ENCODE results near the gene PRIMA1. TPM values are rescaled to one million over a fixed set of nuclear protein-coding genes. Genes with fewer than 3 reads are reported as not detected.

The PRIMA1 gene
- total RNA-seq, 2 experiments from 2014 or later: not detected

DNA sequence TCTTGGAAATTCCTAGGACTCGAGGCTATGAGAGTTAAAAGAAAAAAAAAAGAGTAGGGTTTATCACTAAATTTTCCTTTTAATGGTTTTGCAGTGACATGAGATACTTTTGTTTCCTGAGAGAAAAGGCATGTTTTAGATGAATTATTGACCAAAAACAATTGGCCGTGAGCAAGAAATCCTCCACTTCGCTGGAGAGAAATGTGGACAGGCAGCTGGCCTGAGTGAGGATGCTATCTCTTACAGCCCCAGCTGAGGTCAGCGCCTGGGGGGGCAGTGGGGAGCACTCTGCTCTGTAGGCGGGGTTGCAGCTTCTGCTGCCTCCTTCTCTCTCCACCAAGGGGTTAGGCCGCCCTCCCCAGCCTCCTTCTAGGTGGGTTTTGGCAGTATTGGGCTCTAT, 54.7 kb downstream of the PRIMA1 start:
- intact Hi-C loops (cut with micrococcal nuclease): no loop called here
- POLR2A ChIA-PET: no interaction called here
- no peak overlapping the region for H3K4me3 Mint-ChIP-seq
- H3K4me1 Mint-ChIP-seq (ENCODE audit: low read depth): no peaks in the 10 kb centered on the region
- ATAC-seq (no peak), DNase-seq (no peak)
- H3K36me3 Mint-ChIP-seq (ENCODE audit: low read depth): no peaks in the 10 kb centered on the region
- CTCF ChIA-PET: no interaction called here
- no peak overlapping the region for H3K27ac Mint-ChIP-seq
- H3K27me3 Mint-ChIP-seq: no peaks in the 10 kb centered on the region
- H3K9me3 Mint-ChIP-seq: no peaks in the 10 kb centered on the region
- TF ChIP-seq, protein P1, sequence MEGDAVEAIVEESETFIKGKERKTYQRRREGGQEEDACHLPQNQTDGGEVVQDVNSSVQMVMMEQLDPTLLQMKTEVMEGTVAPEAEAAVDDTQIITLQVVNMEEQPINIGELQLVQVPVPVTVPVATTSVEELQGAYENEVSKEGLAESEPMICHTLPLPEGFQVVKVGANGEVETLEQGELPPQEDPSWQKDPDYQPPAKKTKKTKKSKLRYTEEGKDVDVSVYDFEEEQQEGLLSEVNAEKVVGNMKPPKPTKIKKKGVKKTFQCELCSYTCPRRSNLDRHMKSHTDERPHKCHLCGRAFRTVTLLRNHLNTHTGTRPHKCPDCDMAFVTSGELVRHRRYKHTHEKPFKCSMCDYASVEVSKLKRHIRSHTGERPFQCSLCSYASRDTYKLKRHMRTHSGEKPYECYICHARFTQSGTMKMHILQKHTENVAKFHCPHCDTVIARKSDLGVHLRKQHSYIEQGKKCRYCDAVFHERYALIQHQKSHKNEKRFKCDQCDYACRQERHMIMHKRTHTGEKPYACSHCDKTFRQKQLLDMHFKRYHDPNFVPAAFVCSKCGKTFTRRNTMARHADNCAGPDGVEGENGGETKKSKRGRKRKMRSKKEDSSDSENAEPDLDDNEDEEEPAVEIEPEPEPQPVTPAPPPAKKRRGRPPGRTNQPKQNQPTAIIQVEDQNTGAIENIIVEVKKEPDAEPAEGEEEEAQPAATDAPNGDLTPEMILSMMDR (IDR thresholded peaks at IDR 0.05): no peak

DNA sequence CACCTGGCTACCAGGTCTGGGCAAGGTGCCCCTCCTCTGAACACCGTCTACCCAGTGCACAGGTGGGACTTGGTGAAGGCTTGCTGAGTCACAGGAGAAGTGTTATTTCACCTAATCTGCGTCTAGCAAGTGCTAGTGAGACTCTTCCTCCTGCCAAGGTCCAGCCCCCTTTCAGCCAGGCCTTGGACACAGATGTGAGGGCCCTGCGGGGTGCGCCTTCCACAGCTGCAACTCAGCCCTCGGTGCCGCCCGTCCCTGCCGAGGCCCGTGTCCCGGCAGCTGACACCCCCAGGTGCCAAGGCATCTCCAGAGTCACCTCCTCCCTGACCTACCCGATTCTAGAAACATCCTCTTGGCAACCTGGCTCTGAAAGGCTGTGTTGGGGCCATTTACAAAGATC, 55.1 kb downstream of the PRIMA1 start:
- Mint-ChIP-seq H3K27ac (no peak overlapping the region), H3K9me3 (no peaks in the 10 kb centered on the region), H3K27me3 (no peaks in the 10 kb centered on the region), H3K36me3 (ENCODE audit: low read depth) (no peaks in the 10 kb centered on the region), H3K4me3 (no peak overlapping the region), H3K4me1 (ENCODE audit: low read depth) (no peaks in the 10 kb centered on the region)
- DNase-seq: no peak
- ChIA-PET CTCF (no interaction called here), POLR2A (no interaction called here)
- no peak for ATAC-seq
- intact Hi-C loops (cut with micrococcal nuclease): no loop called here
- TF ChIP-seq, protein P1 (IDR thresholded peaks at IDR 0.05): no peak

DNA sequence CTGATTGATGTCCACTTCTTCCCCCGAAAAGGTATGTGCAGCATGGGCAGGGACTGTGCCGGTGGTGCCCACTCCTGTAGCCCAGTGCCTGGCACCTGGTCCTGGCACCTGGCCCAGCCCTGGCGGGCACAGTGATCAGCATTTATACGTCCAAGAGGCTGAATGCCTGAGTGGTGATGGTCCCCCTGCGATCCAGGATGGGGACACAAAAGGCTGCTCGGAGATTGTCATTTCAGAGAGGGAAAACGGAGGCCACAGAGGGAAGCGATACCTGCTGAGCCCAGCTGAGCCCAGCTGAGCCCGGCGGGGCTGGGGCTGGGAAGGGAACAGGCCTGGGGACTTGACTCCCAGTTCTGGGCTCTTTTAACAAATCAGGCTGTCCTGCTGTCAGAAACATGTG, 55.8 kb downstream of the PRIMA1 start:
- Mint-ChIP-seq H3K9me3 (no peaks in the 10 kb centered on the region), H3K4me1 (ENCODE audit: low read depth) (no peaks in the 10 kb centered on the region), H3K36me3 (ENCODE audit: low read depth) (no peaks in the 10 kb centered on the region), H3K27ac (no peak overlapping the region), H3K27me3 (no peaks in the 10 kb centered on the region), H3K4me3 (no peak overlapping the region)
- ATAC-seq: no peak
- ChIA-PET POLR2A (no interaction called here), CTCF (no interaction called here)
- DNase-seq: no peak
- intact Hi-C loops (cut with micrococcal nuclease): no loop called here
- TF ChIP-seq, protein P1 (IDR thresholded peaks at IDR 0.05): no peak

DNA sequence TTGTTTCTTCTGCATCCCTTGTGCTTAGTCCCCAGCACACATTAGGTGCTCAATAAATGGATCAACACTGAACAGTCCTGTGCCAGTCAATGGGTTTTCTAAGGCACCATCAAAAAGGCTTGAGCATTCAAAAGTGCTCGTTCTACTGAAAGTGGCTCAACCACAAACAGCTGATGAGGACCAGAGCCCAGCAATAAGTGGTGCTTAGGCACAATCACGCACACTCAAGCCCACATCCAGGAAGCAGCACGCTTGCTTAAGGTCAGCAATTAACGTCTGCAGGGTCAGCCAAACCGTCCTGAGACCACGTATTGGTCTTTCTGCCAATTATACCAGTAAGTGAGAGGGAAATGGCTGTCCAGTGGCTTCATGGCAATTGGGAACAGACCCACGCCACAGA, 56.5 kb downstream of the PRIMA1 start:
- intact Hi-C loops (cut with micrococcal nuclease): no loop called here
- Mint-ChIP-seq H3K9me3 (no peaks in the 10 kb centered on the region), H3K4me1 (ENCODE audit: low read depth) (no peaks in the 10 kb centered on the region), H3K27me3 (no peaks in the 10 kb centered on the region), H3K4me3 (no peak overlapping the region), H3K27ac (no peak overlapping the region), H3K36me3 (ENCODE audit: low read depth) (no peaks in the 10 kb centered on the region)
- TF ChIP-seq, protein P1 (IDR thresholded peaks at IDR 0.05): no peak
- DNase-seq (no peak), ATAC-seq (no peak)
- CTCF ChIA-PET: no interaction called here
- POLR2A ChIA-PET: interaction anchor here (1.1 kb wide), 1 partner anchor 26 kb away, joined by 3 read pairs; no protein-coding TSS in a partner anchor

DNA sequence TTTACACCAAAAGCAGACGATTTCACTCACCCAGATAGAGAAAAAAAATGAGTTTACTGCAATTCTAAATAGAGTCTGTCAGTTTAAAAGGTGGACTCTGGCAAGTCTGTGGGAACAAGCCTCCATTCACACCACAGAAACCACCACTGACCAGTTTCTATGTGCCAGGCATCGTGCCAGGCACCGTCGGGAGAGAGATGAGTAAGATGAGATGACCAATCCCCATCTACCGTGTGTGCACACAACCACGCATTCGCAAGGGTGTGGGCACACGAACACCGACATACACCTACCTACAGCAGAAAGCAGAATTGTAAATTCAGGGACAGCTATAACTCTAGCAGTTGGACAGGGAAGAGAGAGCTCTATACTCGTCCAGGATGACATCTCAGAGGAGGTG, 58.3 kb downstream of the PRIMA1 start:
- Mint-ChIP-seq H3K4me1 (ENCODE audit: low read depth) (no peaks in the 10 kb centered on the region), H3K9me3 (no peaks in the 10 kb centered on the region), H3K27ac (no peak overlapping the region), H3K4me3 (no peak overlapping the region), H3K36me3 (ENCODE audit: low read depth) (no peaks in the 10 kb centered on the region), H3K27me3 (no peaks in the 10 kb centered on the region)
- CTCF ChIA-PET: no interaction called here
- ATAC-seq (no peak), DNase-seq (no peak)
- TF ChIP-seq, protein P1 (IDR thresholded peaks at IDR 0.05): no peak
- intact Hi-C loops (cut with micrococcal nuclease): no loop called here
- POLR2A ChIA-PET: no interaction called here

Data from activated CD8-positive, alpha-beta T cell treated with anti-CD3 and anti-CD28 coated beads for 36 hours (primary cell).